Measurements from ENCODE around the gene ARRB2. TPM values are rescaled to one million over a fixed set of nuclear protein-coding genes. Genes with fewer than 3 reads are reported as not detected.
A peak's percentile ranks its signal among the peaks of the same experiment; 100 is the strongest.

ARRB2 gene
- total and polyA plus RNA-seq, 2 of the 13 experiments (the other 11 are each of a cell fraction or from before 2014, with no cell fraction given): 21.5 to 49.2 TPM

DNA sequence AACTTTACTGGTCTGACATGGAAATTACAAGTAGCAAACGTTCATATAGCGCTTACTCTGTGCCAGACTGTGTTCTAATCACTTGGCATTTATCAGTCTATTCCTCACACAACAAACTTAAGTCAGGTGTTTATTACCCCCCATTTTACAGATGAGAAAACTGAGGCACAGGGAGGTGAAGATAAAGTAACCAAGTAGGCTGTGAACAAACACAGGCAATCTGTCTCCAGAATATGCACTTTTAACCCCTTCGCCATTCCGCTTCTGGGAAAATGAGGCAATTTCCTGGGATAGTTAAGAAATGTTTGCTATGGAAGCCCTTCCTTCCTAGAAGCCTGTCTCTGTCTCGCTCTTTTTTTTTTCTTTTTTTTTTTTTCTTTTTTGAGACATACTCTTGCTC, 41.5 kb downstream of the ARRB2 start (continued):
- TF ChIP-seq, protein P1, sequence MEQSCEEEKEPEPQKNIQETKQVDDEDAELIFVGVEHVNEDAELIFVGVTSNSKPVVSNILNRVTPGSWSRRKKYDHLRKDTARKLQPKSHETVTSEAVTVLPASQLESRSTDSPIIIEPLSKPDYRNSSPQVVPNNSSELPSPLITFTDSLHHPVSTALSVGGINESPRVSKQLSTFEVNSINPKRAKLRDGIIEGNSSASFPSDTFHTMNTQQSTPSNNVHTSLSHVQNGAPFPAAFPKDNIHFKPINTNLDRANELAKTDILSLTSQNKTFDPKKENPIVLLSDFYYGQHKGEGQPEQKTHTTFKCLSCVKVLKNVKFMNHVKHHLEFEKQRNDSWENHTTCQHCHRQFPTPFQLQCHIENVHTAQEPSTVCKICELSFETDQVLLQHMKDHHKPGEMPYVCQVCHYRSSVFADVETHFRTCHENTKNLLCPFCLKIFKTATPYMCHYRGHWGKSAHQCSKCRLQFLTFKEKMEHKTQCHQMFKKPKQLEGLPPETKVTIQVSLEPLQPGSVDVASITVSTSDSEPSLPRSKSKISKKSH (CRISPR knock-in tag; IDR thresholded peaks at IDR 0.05; ENCODE audit: borderline replicate concordance): no peak
- no peak for TF ChIP-seq ZNF136 (CRISPR knock-in tag; IDR thresholded peaks at IDR 0.05; ENCODE audit: low read depth)
- TF ChIP-seq ZNF510 (CRISPR knock-in tag; IDR thresholded peaks at IDR 0.05; ENCODE audit: low read depth): no peak
- 0 out of 2 replicates have a peak, but pooled peaks have one; percentile 42 for TF ChIP-seq ZGPAT (CRISPR knock-in tag; IDR thresholded peaks at IDR 0.05)
- peak; percentile 63 for TF ChIP-seq PHF5A (CRISPR knock-in tag; IDR thresholded peaks at IDR 0.05; ENCODE audit: low read depth, unreplicated experiment)
- TF ChIP-seq E2F1 (CRISPR knock-in tag; IDR thresholded peaks at IDR 0.05): no peak
- TF ChIP-seq GABPA (IDR thresholded peaks at IDR 0.05; ENCODE audit: low read depth, low read length): no peak
- TF ChIP-seq GABPA (CRISPR knock-in tag; IDR thresholded peaks at IDR 0.05; ENCODE audit: low read depth): peak; percentile 37; the same call in 1 of the 2 replicates
- no peak for TF ChIP-seq ATF2 (CRISPR knock-in tag; IDR thresholded peaks at IDR 0.05)
- peak; percentile 96 for TF ChIP-seq ZMYM3 (CRISPR knock-in tag; IDR thresholded peaks at IDR 0.05)
- TF ChIP-seq IRF2 (CRISPR knock-in tag; IDR thresholded peaks at IDR 0.05): 0 out of 2 replicates have a peak, but pooled peaks have one; percentile 11
- no peak for TF ChIP-seq JUN (CRISPR knock-in tag; IDR thresholded peaks at IDR 0.05)
- 0 out of 2 replicates have a peak, but pooled peaks have one; percentile 15 for TF ChIP-seq MIER3 (CRISPR knock-in tag; IDR thresholded peaks at IDR 0.05; ENCODE audit: borderline replicate concordance)
- no peak for TF ChIP-seq ATF1 (CRISPR knock-in tag; IDR thresholded peaks at IDR 0.05)
- TF ChIP-seq, protein P2, sequence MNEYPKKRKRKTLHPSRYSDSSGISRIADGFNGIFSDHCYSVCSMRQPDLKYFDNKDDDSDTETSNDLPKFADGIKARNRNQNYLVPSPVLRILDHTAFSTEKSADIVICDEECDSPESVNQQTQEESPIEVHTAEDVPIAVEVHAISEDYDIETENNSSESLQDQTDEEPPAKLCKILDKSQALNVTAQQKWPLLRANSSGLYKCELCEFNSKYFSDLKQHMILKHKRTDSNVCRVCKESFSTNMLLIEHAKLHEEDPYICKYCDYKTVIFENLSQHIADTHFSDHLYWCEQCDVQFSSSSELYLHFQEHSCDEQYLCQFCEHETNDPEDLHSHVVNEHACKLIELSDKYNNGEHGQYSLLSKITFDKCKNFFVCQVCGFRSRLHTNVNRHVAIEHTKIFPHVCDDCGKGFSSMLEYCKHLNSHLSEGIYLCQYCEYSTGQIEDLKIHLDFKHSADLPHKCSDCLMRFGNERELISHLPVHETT (CRISPR knock-in tag; conservative IDR thresholded peaks at IDR 0.05): no peak
- no peak for TF ChIP-seq REL (CRISPR knock-in tag; conservative IDR thresholded peaks at IDR 0.05)
- TF ChIP-seq GTF2F1 (IDR thresholded peaks at IDR 0.05; ENCODE audit: low read length): no peak
- TF ChIP-seq ZBTB8A (CRISPR knock-in tag; IDR thresholded peaks at IDR 0.05; ENCODE audit: borderline replicate concordance, low read depth): no peak
- TF ChIP-seq, protein P3, sequence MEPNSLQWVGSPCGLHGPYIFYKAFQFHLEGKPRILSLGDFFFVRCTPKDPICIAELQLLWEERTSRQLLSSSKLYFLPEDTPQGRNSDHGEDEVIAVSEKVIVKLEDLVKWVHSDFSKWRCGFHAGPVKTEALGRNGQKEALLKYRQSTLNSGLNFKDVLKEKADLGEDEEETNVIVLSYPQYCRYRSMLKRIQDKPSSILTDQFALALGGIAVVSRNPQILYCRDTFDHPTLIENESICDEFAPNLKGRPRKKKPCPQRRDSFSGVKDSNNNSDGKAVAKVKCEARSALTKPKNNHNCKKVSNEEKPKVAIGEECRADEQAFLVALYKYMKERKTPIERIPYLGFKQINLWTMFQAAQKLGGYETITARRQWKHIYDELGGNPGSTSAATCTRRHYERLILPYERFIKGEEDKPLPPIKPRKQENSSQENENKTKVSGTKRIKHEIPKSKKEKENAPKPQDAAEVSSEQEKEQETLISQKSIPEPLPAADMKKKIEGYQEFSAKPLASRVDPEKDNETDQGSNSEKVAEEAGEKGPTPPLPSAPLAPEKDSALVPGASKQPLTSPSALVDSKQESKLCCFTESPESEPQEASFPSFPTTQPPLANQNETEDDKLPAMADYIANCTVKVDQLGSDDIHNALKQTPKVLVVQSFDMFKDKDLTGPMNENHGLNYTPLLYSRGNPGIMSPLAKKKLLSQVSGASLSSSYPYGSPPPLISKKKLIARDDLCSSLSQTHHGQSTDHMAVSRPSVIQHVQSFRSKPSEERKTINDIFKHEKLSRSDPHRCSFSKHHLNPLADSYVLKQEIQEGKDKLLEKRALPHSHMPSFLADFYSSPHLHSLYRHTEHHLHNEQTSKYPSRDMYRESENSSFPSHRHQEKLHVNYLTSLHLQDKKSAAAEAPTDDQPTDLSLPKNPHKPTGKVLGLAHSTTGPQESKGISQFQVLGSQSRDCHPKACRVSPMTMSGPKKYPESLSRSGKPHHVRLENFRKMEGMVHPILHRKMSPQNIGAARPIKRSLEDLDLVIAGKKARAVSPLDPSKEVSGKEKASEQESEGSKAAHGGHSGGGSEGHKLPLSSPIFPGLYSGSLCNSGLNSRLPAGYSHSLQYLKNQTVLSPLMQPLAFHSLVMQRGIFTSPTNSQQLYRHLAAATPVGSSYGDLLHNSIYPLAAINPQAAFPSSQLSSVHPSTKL (CRISPR knock-in tag; IDR thresholded peaks at IDR 0.05): peak; percentile 51

All from HepG2 (cell line).